GM21367 (cell line): Measurements from ENCODE around the gene PMF1.
"Not testable (repeated sequence)": the region's sequence is repeated elsewhere in the genome, so short reads cannot be mapped to it uniquely, and the experiment has no call there.

ENCODE experiments used
- ATAC-seq: cut with Tn5 transposase; IDR thresholded peaks from one replicate; pipeline ENCODE4 v1.9.1; 2021; ENCODE audit not compliant: unreplicated experiment

PMF1 gene

GRCh38 chr1:156195853-156196252 lies 17.0 kb upstream of the PMF1 start:
- ATAC-seq, result no peak

GRCh38 chr1:156196445-156196844 lies 16.4 kb upstream of the PMF1 start:
- no peak for ATAC-seq

GRCh38 chr1:156198831-156199349 lies 13.9 kb upstream of the PMF1 start:
- ATAC-seq, result no peak

- ATAC-seq, result no peak
These were observed 12.8 kb upstream of the PMF1 start for GRCh38 chr1:156200044-156200443.

- ATAC-seq, result no peak
These were observed 9.5 kb upstream of the PMF1 start for GRCh38 chr1:156203331-156203730.

- ATAC-seq, result no peak
These were observed 8.1 kb upstream of the PMF1 start for GRCh38 chr1:156204686-156205085.

GRCh38 chr1:156211243-156211642 lies 1.6 kb upstream of the PMF1 start:
- no peak for ATAC-seq

GRCh38 chr1:156212130-156212529 lies 677 bp upstream of the PMF1 start:
- no peak for ATAC-seq

GRCh38 chr1:156213644-156213966 lies 798 bp downstream of the PMF1 start:
- no peak for ATAC-seq

- ATAC-seq, result no peak
These were observed 1.4 kb downstream of the PMF1 start for GRCh38 chr1:156214024-156214748.

GRCh38 chr1:156216361-156217086 lies 3.7 kb downstream of the PMF1 start:
- not testable (repeated sequence) for ATAC-seq

- no peak for ATAC-seq
These were observed 5.1 kb downstream of the PMF1 start for GRCh38 chr1:156217871-156218270.

- ATAC-seq, result no peak
These were observed 7.4 kb downstream of the PMF1 start for GRCh38 chr1:156220226-156220625.

GRCh38 chr1:156221986-156222692 lies 9.3 kb downstream of the PMF1 start:
- ATAC-seq, result no peak

- no peak for ATAC-seq
These were observed 12.8 kb downstream of the PMF1 start for GRCh38 chr1:156225677-156226014.

GRCh38 chr1:156226116-156226538 lies 13.3 kb downstream of the PMF1 start:
- ATAC-seq, result peak; percentile 62

GRCh38 chr1:156226782-156227181 lies 14.0 kb downstream of the PMF1 start:
- no peak for ATAC-seq

- no peak for ATAC-seq
These were observed 15.7 kb downstream of the PMF1 start for GRCh38 chr1:156228501-156228900.

GRCh38 chr1:156229809-156230472 lies 17.1 kb downstream of the PMF1 start:
- ATAC-seq, result no peak

- ATAC-seq, result no peak
These were observed 17.6 kb downstream of the PMF1 start for GRCh38 chr1:156230473-156230837.

- ATAC-seq, result no peak
These were observed 19.5 kb downstream of the PMF1 start for GRCh38 chr1:156232201-156232894.
